Bronchial epithelial cell (primary cell): ENCODE data around the gene HCRTR1. TPM values are rescaled to one million over a fixed set of nuclear protein-coding genes. Genes with fewer than 3 reads are reported as not detected.
A peak's percentile ranks its signal among the peaks of the same experiment; 100 is the strongest.

Experiments
- DNase-seq: peaks from one replicate; pipeline ENCODE4 v3.0.0-alpha.2; 2010; ENCODE audit warnings: low read depth
- FAIRE-seq: peaks from 2 replicates; lab custom pipeline; 2011; peaks lifted over from hg19 to GRCh38; lab: Jason Lieb, UNC
- H3K27me3 ChIP-seq: 2 replicates; pipeline ENCODE4 v1.5.1; 2011; ENCODE audit warnings: low read length; ENCODE audit not compliant: control insufficient read depth, insufficient read depth
- H3K36me3 ChIP-seq: 2 replicates; pipeline ENCODE4 v1.5.1; 2011; ENCODE audit warnings: low read length; ENCODE audit not compliant: control insufficient read depth, insufficient read depth
- H3K4me3 ChIP-seq: 2 replicates; pipeline ENCODE4 v1.5.1; 2011; ENCODE audit warnings: mild to moderate bottlenecking, low read depth, low read length, control low read depth
- total RNA-seq: library from RNA; depleted of rRNA; stranded (reverse); fragments of >200 nt; gene quantifications from 2 replicates; pipeline ENCODE4 v1.2.1, GENCODE V29; 2014
- TF ChIP-seq, protein P1 (sequence below): IDR thresholded peaks from 2 replicates; pipeline ENCODE4 v1.5.1; 2011; ENCODE audit warnings: mild to moderate bottlenecking, moderate library complexity, low read length, control low read depth, inconsistent platforms; ENCODE audit not compliant: insufficient read depth, severe bottlenecking

The HCRTR1 gene
- total RNA-seq, 1 donor from 2014 or later = not detected

DNA sequence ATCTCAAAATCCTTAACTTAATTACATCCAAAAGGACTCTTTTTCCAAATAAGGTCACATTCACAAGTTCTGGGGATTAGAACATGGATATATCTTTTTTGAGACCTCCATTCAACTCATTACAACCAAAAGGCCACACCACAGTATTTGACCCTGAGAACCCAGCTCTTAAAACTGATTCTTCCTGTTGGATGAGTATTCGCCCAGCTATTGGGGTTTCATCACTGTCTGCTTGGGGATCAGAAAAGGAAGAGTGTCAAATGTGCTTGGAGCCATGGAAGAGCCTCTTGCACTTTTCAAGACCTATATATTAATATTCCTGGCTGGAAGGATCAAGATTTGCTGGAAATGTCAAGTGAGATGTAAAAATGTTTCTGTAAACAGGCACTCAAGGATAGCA, 46.6 kb upstream of the HCRTR1 start:
- TF ChIP-seq, protein P1, sequence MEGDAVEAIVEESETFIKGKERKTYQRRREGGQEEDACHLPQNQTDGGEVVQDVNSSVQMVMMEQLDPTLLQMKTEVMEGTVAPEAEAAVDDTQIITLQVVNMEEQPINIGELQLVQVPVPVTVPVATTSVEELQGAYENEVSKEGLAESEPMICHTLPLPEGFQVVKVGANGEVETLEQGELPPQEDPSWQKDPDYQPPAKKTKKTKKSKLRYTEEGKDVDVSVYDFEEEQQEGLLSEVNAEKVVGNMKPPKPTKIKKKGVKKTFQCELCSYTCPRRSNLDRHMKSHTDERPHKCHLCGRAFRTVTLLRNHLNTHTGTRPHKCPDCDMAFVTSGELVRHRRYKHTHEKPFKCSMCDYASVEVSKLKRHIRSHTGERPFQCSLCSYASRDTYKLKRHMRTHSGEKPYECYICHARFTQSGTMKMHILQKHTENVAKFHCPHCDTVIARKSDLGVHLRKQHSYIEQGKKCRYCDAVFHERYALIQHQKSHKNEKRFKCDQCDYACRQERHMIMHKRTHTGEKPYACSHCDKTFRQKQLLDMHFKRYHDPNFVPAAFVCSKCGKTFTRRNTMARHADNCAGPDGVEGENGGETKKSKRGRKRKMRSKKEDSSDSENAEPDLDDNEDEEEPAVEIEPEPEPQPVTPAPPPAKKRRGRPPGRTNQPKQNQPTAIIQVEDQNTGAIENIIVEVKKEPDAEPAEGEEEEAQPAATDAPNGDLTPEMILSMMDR = no peak
- DNase-seq (peak; percentile 58), FAIRE-seq (no peak)
- H3K27me3 ChIP-seq = no peaks in the 10 kb centered on the region
- H3K4me3 ChIP-seq = no peak overlapping the region
- H3K36me3 ChIP-seq = no peaks in the 10 kb centered on the region

DNA sequence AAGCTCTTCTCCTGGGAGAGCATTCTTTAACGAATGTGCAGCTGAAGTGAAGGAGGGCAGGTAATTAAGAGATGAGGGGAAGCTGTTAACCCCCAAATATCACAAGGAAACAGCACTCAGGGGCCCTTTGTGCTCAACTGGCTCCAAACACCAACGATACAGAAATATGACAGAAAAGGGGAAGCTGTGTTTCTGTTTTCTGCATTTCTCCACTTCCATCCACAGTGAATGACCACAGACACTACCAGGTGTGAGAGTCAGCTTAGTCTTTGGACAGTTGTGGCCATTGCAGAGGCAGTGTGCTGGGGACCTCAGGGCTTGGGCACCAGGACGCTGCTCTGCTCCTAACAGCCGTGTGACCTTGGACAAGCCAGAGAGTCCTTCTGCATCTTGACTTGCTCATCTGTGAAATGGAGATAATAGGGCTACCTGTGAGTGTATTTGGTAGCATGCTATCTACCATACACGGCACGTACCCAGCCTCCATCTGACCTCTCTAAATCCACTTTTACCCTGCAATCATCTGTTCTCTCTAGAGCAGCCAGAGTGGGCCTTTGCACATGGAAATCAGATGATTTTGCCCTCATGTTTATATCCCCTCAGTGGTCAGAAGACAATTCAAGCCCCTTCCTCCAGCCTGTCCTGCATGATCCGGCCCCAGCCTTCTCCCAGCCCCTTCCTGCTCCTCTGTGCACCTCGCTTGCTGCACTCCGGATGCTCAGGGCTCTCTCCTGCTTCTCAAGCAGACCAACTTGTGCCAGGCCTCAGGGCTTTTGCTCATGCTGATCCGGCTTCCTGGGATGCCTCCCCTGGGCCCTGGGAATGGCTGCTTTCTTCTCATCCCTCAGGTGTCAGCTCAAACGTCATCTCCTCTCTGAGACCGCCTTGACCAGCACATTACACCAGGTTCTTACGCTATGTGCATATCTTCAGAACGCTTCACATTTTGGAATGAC, 45.9 kb upstream of the HCRTR1 start:
- Histone ChIP-seq H3K4me3 (no peak overlapping the region), H3K36me3 (no peaks in the 10 kb centered on the region), H3K27me3 (no peaks in the 10 kb centered on the region)
- TF ChIP-seq, protein P1 = no peak
- FAIRE-seq (no peak), DNase-seq (no peak)

DNA sequence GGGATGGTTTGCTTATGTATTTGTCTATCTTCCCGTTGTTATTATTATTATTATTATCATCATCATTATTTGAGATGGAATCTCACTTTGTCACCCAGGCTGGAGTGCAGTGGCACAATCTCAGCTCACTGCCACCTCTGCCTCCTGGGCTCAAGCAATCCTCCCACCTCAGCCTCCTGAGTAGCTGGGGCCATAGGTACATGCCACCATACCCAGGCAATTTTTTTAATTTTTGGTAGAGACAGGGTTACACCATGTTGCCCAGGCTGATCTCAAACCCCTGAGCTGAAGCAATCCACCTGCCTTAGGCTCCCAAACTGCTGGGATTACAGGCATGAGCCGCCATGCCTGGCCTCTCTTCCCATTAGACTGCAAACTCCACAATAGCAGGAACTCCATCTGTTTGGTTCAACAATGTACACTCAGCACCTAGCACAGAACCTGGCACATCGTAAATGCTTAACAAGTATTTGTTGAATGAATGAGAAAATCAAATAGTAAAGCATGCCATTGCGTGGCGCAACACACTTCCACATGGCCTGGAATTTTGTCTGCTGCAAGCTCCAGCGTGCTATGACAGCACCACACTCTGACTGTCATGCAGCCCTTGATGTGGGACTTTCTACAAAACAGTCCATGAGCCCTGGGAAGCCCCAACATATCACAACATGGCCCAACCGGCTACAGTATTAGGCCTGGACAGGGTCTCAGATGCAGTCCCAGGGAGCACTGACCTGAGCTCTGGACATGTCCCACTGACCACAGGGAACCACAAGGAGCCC, 45.0 kb upstream of the HCRTR1 start:
- no peaks in the 10 kb centered on the region for H3K27me3 ChIP-seq

DNA sequence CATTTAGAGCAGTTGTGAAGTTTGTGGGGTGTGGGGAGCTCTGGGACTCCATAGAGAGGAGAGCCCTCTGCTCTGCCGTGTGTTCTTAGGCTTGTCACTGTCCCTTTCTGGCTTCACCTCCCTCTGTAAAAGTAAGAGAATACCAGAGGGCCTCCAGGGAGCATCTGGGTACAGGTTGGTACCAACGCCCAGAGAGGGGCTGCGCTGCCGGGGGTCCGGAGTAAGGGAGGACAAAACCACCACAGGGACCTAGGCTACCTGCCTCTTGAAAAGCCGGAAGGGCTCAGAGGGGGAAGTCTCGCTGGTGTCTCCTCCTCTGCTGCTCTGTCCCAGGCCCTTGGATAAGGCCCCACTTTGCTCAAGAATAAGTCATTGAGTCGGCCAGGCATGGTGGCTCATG, 44.2 kb upstream of the HCRTR1 start:
- no peak overlapping the region for H3K4me3 ChIP-seq
- no peak for FAIRE-seq
- TF ChIP-seq, protein P1 = no peak

More for the DNA sequence above, 45.0 kb upstream of the HCRTR1 start:
- FAIRE-seq = peak; percentile 99
- no peak overlapping the region for H3K4me3 ChIP-seq
- H3K36me3 ChIP-seq = no peaks in the 10 kb centered on the region
- TF ChIP-seq, protein P1 = no peak
- DNase-seq = peak; percentile 95

DNA sequence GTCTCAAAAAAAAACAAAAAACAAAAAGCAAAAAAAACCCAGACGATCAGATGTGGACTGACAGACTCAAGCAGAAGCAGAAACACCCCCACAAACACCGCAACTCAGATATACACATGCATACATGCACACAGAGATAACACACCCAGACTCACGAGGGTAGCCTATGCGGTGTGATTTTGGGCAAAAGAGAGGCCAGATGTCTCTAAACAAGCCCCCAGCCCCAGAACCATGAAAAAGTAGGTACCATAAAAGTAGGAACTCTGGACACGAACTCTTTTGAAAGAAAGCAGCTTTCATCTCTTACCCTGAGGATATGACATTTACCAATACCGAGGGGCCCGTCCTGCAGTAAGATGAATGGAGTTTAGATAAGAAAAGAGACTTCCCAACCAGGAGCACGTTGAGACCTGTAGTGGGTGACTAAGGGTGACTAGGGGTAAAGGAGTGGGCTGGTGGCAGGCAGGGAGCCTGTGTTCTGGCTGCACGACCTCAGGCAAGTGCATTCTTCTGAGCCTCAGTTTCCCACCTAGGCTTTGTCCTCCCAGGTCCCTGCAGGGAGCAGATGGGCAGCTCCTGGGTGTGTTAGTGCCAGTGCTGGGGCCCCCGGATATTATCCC, 42.6 kb upstream of the HCRTR1 start:
- TF ChIP-seq, protein P1 = no peak
- peak; percentile 97 for DNase-seq
- Histone ChIP-seq H3K4me3 (no peak overlapping the region), H3K27me3 (no peaks in the 10 kb centered on the region), H3K36me3 (no peaks in the 10 kb centered on the region)
- no peak for FAIRE-seq

More for the DNA sequence above, 44.2 kb upstream of the HCRTR1 start:
- Histone ChIP-seq H3K36me3 (no peaks in the 10 kb centered on the region), H3K27me3 (no peaks in the 10 kb centered on the region)
- no peak for DNase-seq
